Stomach (tissue), 9 donors: ENCODE measurements around the gene PKD1L1. TPM values are rescaled to one million over a fixed set of nuclear protein-coding genes. Genes with fewer than 3 reads are reported as not detected.

Source experiments
- DNase-seq, 2 donors: peaks; one replicate each; pipeline versions ENCODE4 v3.0.0 to v3.0.0-alpha.2; 2013 to 2019
- H3K27ac ChIP-seq, 5 donors: fragments of 200-600 bp in 4 of 5; sonication (generic) in 4 of 5; one replicate each; pipeline ENCODE4 v1.5.1; 2013 to 2019; ENCODE audit warnings: mild to moderate bottlenecking in 1 of 5, moderate library complexity in 1 of 5
- H3K27me3 ChIP-seq, 3 donors: fragments of 200-600 bp; sonication (generic); one replicate each; pipeline ENCODE4 v1.5.1; 2017 to 2019; ENCODE audit warnings: mixed run types in 1 of 3
- H3K36me3 ChIP-seq, 4 donors: fragments of 200-600 bp; sonication (generic); 1 replicate in 3 of 4; 2 replicates in 1 of 4; pipeline ENCODE4 v1.5.1; 2016 to 2019
- H3K4me1 ChIP-seq, 4 donors: fragments of 200-600 bp; sonication (generic); one replicate each; pipeline ENCODE4 v1.5.1; 2016 to 2019
- H3K4me3 ChIP-seq, 4 donors: fragments of 200-600 bp; sonication (generic) in 3 of 4; one replicate each; pipeline ENCODE4 v1.5.1; 2016 to 2019; ENCODE audit warnings: mild to moderate bottlenecking in 1 of 4
- H3K9me3 ChIP-seq, 4 donors: fragments of 200-600 bp; sonication (generic); one replicate each; pipeline ENCODE4 v1.5.1; 2016 to 2019
- EP300 ChIP-seq: sonication (generic); formaldehyde crosslinking; IDR thresholded peaks from one replicate; pipeline ENCODE4 v1.6.1; 2017; ENCODE audit warnings: antibody characterized with exemption
- POLR2A ChIP-seq, 4 donors: fragments of 450-650 bp; IDR thresholded peaks; one replicate each; pipeline ENCODE4 v1.6.1; 2016; ENCODE audit warnings: antibody characterized with exemption in 4 of 4, control low read depth in 2 of 4, mild to moderate bottlenecking in 1 of 4, moderate library complexity in 1 of 4
- POLR2AphosphoS5 ChIP-seq, 3 donors: sonication (generic); formaldehyde crosslinking; IDR thresholded peaks; one replicate each; pipeline ENCODE4 v1.6.1; 2016; ENCODE audit warnings: antibody characterized with exemption in 3 of 3
- WGBS, 5 donors: extraction: QIAGEN DNeasy Blood & Tissue Kit in 3 of 5; methylation state at CpG; one replicate each; pipeline versions ENCODE4 v1.1.5 to v1.1.7; 2013 to 2018; 5-methylcytosine and 5-hydroxymethylcytosine counted together
- intact Hi-C: fragments of 100-400 bp; cut with DNase I; formaldehyde crosslinking; loops from one replicate; pipeline ENCODE4 v1.15.1; 2023; ENCODE audit warnings: low total_unique reads
- polyA plus RNA-seq, 3 donors: library from polyadenylated mRNA; stranded (reverse); fragments of 200-250 nt; gene quantifications; one replicate each; pipeline ENCODE4 v1.2.3, GENCODE V29; 2013
- total RNA-seq, 5 donors: library from RNA; depleted of rRNA; stranded (reverse); fragments of >200 nt; gene quantifications; one replicate each; pipeline versions ENCODE4 v1.1.0 to v1.2.3, GENCODE V29; 2014 to 2016
- TF ChIP-seq, protein P1 (sequence below), 7 experiments: fragments of 450-650 bp in 4 of 7; fragments of 200-600 bp in 3 of 7; sonication (generic) in 3 of 7; IDR thresholded peaks; one replicate each; pipeline ENCODE4 v1.5.1; 2016 to 2019; ENCODE audit warnings: antibody characterized with exemption in 7 of 7, control low read depth in 2 of 7, mild to moderate bottlenecking in 1 of 7
- donor health status: healthy with polysubstance abuse.
- donor health status: Bipolar disorder and iron deficiency.
- donor health status: healthy.

The PKD1L1 gene
- total and polyA plus RNA-seq, 8 donors = under 0.01 to 1.2 (median 0.10) TPM; not detected in 2

DNA sequence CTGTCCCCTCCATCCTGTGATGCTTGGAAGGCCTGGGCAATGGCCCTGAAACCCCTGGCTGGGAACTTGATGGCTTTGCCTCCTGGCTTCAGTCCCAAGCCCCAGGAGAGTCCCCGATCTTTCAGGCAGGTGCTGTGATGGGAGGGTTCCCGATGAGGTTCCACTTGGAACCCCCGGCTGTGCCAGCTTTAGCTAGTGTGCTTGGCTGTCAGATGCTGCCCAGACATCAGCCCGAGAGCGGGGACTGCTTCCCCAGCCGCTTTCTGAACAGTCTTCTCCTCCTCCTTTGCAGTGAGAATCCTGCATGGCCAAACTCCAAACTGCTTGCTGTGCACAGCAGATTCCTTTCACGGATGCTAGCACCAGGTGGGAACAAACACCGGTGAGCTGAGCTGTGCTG is 58.1 kb downstream of the PKD1L1 start:
- Histone ChIP-seq H3K4me1 (no peaks in the 10 kb centered on the region), H3K9me3 (no peaks in the 10 kb centered on the region), H3K27ac (no peak overlapping the region), H3K36me3 (no peaks in the 10 kb centered on the region), H3K27me3 (no peaks in the 10 kb centered on the region), H3K4me3 (no peak overlapping the region)
- TF ChIP-seq, protein P1, sequence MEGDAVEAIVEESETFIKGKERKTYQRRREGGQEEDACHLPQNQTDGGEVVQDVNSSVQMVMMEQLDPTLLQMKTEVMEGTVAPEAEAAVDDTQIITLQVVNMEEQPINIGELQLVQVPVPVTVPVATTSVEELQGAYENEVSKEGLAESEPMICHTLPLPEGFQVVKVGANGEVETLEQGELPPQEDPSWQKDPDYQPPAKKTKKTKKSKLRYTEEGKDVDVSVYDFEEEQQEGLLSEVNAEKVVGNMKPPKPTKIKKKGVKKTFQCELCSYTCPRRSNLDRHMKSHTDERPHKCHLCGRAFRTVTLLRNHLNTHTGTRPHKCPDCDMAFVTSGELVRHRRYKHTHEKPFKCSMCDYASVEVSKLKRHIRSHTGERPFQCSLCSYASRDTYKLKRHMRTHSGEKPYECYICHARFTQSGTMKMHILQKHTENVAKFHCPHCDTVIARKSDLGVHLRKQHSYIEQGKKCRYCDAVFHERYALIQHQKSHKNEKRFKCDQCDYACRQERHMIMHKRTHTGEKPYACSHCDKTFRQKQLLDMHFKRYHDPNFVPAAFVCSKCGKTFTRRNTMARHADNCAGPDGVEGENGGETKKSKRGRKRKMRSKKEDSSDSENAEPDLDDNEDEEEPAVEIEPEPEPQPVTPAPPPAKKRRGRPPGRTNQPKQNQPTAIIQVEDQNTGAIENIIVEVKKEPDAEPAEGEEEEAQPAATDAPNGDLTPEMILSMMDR (IDR thresholded peaks at IDR 0.05) = no peak
- TF ChIP-seq POLR2A (IDR thresholded peaks at IDR 0.05) (no peak), POLR2AphosphoS5 (IDR thresholded peaks at IDR 0.05) (no peak), EP300 (no peak)
- no peak for DNase-seq
- WGBS, 5 donors = 88 to 91% (median 90%) methylated on average over 8 of the region's 8 CpGs; no CpG with 5 or more reads in 1 of the 5 donors
- intact Hi-C loops = no loop called here

DNA sequence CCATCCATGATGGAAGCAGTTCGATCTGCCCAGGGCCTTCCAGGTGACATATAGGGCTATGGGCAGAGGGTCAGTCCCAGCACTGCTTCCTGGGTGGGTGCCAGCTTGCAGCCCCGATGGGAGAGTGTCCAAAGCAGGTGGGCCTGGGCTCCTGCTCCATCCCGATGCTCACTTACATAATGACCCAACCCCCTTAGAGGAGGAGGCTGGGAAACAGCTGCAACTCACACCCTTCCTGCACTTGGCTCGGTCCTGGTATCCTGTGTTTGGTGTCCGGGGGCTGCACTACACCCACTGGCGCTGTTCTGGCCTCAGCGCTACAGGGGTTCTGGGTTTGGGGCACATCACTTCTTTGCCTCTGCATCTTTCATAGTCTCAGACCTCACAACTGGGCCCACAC is 58.5 kb downstream of the PKD1L1 start:
- H3K4me3 ChIP-seq = no peak overlapping the region
- H3K27me3 ChIP-seq = no peaks in the 10 kb centered on the region
- H3K36me3 ChIP-seq = no peaks in the 10 kb centered on the region
- H3K27ac ChIP-seq = no peak overlapping the region
- H3K4me1 ChIP-seq = no peaks in the 10 kb centered on the region
- TF ChIP-seq POLR2AphosphoS5 (IDR thresholded peaks at IDR 0.05) = no peak
- TF ChIP-seq, protein P1 (IDR thresholded peaks at IDR 0.05) = no peak
- TF ChIP-seq POLR2A (IDR thresholded peaks at IDR 0.05) = no peak
- TF ChIP-seq EP300 = no peak
- no peaks in the 10 kb centered on the region for H3K9me3 ChIP-seq
- WGBS, 5 donors = 77 to 87% (median 82%) methylated on average over 5 to 7 of the region's 7 CpGs
- intact Hi-C loops = no loop called here
- DNase-seq = no peak

DNA sequence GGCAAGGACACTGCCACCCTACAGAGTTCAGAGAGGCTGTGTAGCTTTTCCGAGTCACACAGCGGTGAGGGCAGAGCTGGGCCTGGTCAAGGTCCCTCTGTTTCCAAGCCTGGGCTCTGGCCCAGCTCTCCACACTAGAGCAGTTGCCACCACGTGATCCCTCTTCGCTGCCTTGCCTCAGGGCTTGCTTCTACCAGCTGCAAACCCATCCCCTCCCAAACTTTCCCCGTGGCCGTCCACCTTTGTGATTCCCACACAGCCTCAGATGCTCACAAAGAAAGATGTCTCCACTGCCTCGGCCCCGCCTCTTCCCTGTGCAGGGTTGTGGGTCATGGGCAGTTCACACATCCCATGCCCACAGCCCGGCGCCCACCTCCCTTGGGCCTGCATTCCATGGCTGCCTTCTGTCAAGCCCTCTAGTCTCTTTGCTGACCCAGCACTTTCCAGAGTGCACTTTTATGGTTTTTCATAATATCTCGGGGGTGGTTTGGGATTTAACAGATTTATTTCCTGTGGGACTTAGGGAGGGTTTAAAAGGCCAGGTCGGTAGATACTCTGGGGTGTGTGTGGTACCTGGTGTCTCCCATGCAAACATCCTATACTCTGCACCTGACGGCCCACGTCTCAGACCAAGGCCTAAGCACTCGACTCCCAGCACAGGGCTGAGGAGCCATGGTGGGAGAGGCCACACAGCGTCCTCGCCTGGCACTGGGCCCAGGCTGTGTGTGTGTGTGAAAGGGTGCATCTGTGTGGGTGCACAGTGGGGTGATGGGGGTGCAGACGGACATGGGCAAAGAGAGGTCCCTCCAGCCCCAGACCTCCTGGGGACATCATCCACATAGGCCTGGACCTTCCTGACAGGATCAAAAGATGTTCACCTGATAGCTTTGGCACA is 59.6 kb downstream of the PKD1L1 start:
- H3K4me3 ChIP-seq = no peak overlapping the region
- 75 to 91% (median 90%) methylated on average over 14 to 18 of the region's 18 CpGs for WGBS, 5 donors
- no peaks in the 10 kb centered on the region for H3K36me3 ChIP-seq
- no peaks in the 10 kb centered on the region for H3K9me3 ChIP-seq
- TF ChIP-seq EP300 (no peak), POLR2A (IDR thresholded peaks at IDR 0.05) (no peak), POLR2AphosphoS5 (IDR thresholded peaks at IDR 0.05) (no peak)
- TF ChIP-seq, protein P1 (IDR thresholded peaks at IDR 0.05) = no peak
- DNase-seq = no peak
- no peaks in the 10 kb centered on the region for H3K4me1 ChIP-seq
- no peaks in the 10 kb centered on the region for H3K27me3 ChIP-seq
- intact Hi-C loops = no loop called here
- H3K27ac ChIP-seq = no peak overlapping the region

DNA sequence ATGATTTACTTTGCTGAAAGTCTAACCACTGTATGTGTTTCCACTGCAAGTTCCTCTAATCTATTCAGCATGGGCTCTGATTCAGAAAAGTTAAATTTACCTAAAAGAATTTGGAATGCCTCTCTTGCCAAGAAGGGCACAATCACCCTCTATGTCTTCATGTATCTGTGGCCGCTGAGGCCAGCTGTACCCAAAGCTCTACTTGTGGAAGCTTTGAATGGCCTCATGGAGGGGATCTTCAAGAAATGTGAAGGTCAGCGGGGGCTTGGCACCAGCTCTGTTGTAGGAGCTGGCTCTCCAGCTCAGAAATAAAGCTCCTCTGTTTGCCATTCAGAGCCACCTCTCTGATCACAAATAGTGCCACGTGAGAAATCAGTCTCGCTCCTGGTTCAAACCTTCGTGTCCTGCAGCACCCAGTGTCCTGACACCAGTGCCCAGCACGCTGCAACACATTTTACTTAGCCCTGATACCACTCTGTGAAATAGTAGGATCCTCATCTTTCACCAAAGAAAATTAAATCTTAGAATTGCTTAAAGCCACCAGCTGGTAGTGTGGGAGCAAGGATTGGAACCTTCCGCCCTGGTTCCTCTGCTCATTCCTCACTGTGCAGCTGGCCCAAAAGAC is 61.1 kb downstream of the PKD1L1 start:
- Histone ChIP-seq H3K27ac (no peak overlapping the region), H3K27me3 (no peaks in the 10 kb centered on the region), H3K36me3 (no peaks in the 10 kb centered on the region), H3K4me3 (no peak overlapping the region), H3K4me1 (no peaks in the 10 kb centered on the region), H3K9me3 (no peaks in the 10 kb centered on the region)
- no peak for DNase-seq
- WGBS, 5 donors = 67 to 88% (median 75%) methylated on average over 7 of the region's 7 CpGs
- TF ChIP-seq, protein P1 (IDR thresholded peaks at IDR 0.05) = no peak
- no peak for TF ChIP-seq EP300
- TF ChIP-seq POLR2A (IDR thresholded peaks at IDR 0.05) = no peak
- TF ChIP-seq POLR2AphosphoS5 (IDR thresholded peaks at IDR 0.05) = no peak
- intact Hi-C loops = no loop called here
